ENCODE data around the gene NFAM1. TPM values are rescaled to one million over a fixed set of nuclear protein-coding genes. Genes with fewer than 3 reads are reported as not detected.

Gene NFAM1
- total and polyA plus RNA-seq, 4 experiments from 2014 or later = 0.05 to 0.55 (median 0.29) TPM; not detected in 1

- H3K27me3 ChIP-seq (ENCODE audit: insufficient read depth, low read length) = no peaks in the 10 kb centered on the region
- no peaks in the 10 kb centered on the region for H3K4me1 ChIP-seq (ENCODE audit: insufficient read depth, low read length)
- CTCF ChIA-PET (ENCODE audit: partially characterized antibody) = no interaction called here
- no peak overlapping the region for H3K27ac ChIP-seq (ENCODE audit: low read depth, low read length)
- Mint-ChIP-seq H3K4me3 (no peak overlapping the region), H3K27ac (no peak overlapping the region), H3K36me3 (no peaks in the 10 kb centered on the region), H3K9me3 (peaks cover 0 to 2% (median 0%) of the 10 kb centered on the region in 8 donors), H3K4me1 (peaks cover 0 to 2% (median 0%) of the 10 kb centered on the region in 4 donors), H3K27me3 (peaks cover 9 to 13% of the 10 kb centered on the region in 2 donors)
- no peaks in the 10 kb centered on the region for H3K9me3 ChIP-seq (ENCODE audit: control insufficient read depth in 1 of 2, low read length in 2 of 2)
- H3K4me3 ChIP-seq (ENCODE audit: low read length in 2 of 2) = no peak overlapping the region
- DNase-seq = no peak
- intact Hi-C loops (cut with micrococcal nuclease) = no loop called here
- H3K36me3 ChIP-seq (ENCODE audit: insufficient read depth, low read length) = no peaks in the 10 kb centered on the region
- POLR2A ChIA-PET (ENCODE audit: partially characterized antibody) = no interaction called here
Measured at GRCh38 chr22:42425989-42426355, 6.2 kb downstream of the NFAM1 start.

DNA sequence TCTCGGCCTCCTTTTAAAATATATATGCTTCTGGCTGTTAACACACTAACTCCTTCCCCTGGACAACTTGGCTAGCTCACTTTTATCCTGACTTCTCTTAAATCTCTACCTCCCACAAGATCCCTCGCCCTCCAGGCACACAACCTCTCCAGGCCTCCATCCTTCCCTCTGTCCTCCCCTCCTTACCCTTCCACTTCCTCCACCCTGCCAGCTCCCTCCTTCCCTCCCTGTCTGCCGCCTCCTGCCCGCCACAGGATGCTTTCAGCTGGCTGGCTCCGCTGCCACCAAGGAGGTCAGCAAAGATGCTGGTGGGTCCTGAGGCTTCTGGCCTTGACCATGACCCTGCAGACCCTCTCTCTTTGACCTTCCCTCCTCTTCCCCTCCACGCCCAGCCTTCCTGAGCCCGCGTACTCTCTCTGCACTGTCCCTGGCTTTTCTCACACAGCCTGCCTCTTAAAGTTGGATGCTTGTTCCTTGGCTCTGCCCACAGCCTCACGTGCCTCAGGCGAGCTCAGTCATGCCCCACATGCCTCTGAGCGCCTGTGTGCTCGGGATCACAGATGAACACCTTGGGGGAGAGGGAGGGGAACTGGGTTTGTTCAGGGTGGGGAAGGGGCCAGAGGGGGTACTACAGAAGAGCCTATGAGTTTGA is 6.7 kb downstream of the NFAM1 start:
- Histone ChIP-seq H3K27ac (ENCODE audit: low read depth, low read length) (no peak overlapping the region), H3K36me3 (ENCODE audit: insufficient read depth, low read length) (no peaks in the 10 kb centered on the region), H3K4me3 (ENCODE audit: low read length in 2 of 2) (no peak overlapping the region), H3K9me3 (ENCODE audit: control insufficient read depth in 1 of 2, low read length in 2 of 2) (no peaks in the 10 kb centered on the region), H3K27me3 (ENCODE audit: insufficient read depth, low read length) (no peaks in the 10 kb centered on the region), H3K4me1 (ENCODE audit: insufficient read depth, low read length) (no peaks in the 10 kb centered on the region)
- peaks cover 0 to 2% (median 0%) of the 10 kb centered on the region in 4 donors for H3K4me1 Mint-ChIP-seq
- no peak overlapping the region for H3K4me3 Mint-ChIP-seq
- POLR2A ChIA-PET (ENCODE audit: partially characterized antibody) = no interaction called here
- no peak overlapping the region for H3K27ac Mint-ChIP-seq
- DNase-seq = no peak
- CTCF ChIA-PET (ENCODE audit: partially characterized antibody) = no interaction called here
- peaks cover 0 to 2% (median 0%) of the 10 kb centered on the region in 8 donors for H3K9me3 Mint-ChIP-seq
- intact Hi-C loops (cut with micrococcal nuclease) = no loop called here
- H3K27me3 Mint-ChIP-seq = peaks cover 9 to 12% of the 10 kb centered on the region in 2 donors
- no peaks in the 10 kb centered on the region for H3K36me3 Mint-ChIP-seq

DNA sequence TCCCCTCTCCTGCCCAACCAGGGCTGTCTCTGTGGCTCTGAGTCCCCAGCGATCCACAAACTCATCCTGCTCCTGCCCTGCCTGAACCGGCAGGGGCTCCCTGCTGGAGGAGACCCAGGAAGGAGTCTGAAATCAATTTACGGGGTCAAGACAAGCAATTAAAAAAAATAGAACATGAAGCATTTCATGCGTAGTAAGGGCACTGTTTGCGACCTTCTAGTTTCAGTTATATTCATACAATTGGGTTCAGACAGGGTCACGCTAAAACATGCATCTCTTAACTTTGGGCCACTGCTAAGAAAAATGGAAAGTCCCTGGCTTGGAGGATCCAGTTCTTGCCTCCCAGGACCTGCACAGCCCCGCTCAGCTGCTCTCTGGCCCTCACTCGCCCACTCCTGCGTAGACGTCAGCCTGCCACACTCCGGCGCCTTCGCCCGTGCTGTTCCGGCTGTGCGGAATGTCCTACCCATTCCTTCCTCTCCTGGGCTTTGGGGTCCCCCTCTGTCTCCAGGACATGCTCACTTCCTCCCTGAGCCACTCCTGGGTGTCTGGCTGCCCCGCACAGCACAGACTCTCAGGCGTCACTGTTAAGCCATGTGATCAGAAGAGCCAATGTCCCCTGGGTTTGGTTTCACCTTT is 12.8 kb downstream of the NFAM1 start:
- ChIA-PET POLR2A (ENCODE audit: partially characterized antibody) (no interaction called here), CTCF (ENCODE audit: partially characterized antibody) (no interaction called here)
- Histone ChIP-seq H3K4me3 (ENCODE audit: low read length in 2 of 2) (no peak overlapping the region), H3K9me3 (ENCODE audit: control insufficient read depth in 1 of 2, low read length in 2 of 2) (no peaks in the 10 kb centered on the region), H3K4me1 (ENCODE audit: insufficient read depth, low read length) (no peaks in the 10 kb centered on the region), H3K36me3 (ENCODE audit: insufficient read depth, low read length) (no peaks in the 10 kb centered on the region), H3K27ac (ENCODE audit: low read depth, low read length) (no peak overlapping the region), H3K27me3 (ENCODE audit: insufficient read depth, low read length) (no peaks in the 10 kb centered on the region)
- no peak for DNase-seq
- Mint-ChIP-seq H3K27me3 (peaks cover 5 to 7% of the 10 kb centered on the region in 2 donors), H3K4me3 (no peak overlapping the region), H3K4me1 (peaks cover 0 to 9% (median under 1%) of the 10 kb centered on the region in 4 donors), H3K36me3 (no peaks in the 10 kb centered on the region), H3K9me3 (peaks cover 0 to 2% (median 0%) of the 10 kb centered on the region in 8 donors), H3K27ac (peak overlapping the region in 1 of 7 donors; percentile 53)
- intact Hi-C loops (cut with micrococcal nuclease) = no loop called here

DNA sequence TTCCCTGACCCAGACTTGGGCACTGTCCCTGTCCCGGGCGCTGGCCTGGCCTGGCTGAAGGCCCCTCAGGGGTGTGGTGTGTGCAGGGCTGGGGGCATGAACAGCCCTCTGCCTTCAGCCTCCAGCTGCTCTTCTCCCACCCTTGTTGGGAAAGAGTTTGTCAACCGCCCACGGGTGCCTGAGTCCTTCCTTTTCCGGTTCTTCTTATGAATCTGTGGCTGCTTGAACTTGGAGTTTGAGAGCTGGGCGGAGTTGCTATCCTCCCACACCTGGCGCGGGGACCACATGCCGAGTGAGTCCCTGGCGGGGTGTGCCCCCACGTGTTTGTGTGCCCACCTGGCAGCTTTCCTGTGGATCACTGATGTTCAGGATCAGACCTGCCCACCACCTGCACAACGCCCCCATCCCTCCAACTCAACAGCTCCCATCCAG is 13.4 kb downstream of the NFAM1 start:
- intact Hi-C loops (cut with micrococcal nuclease) = no loop called here
- Mint-ChIP-seq H3K9me3 (peaks cover 0 to 2% (median 0%) of the 10 kb centered on the region in 8 donors), H3K36me3 (no peaks in the 10 kb centered on the region), H3K4me1 (peaks cover 0 to 9% (median under 1%) of the 10 kb centered on the region in 4 donors), H3K4me3 (no peak overlapping the region), H3K27ac (peak overlapping the region in 1 of 7 donors; percentile 53), H3K27me3 (peaks cover 5 to 7% of the 10 kb centered on the region in 2 donors)
- H3K9me3 ChIP-seq (ENCODE audit: control insufficient read depth in 1 of 2, low read length in 2 of 2) = no peaks in the 10 kb centered on the region
- H3K4me3 ChIP-seq (ENCODE audit: low read length in 2 of 2) = no peak overlapping the region
- DNase-seq = no peak
- no peaks in the 10 kb centered on the region for H3K4me1 ChIP-seq (ENCODE audit: insufficient read depth, low read length)
- ChIA-PET POLR2A (ENCODE audit: partially characterized antibody) (no interaction called here), CTCF (ENCODE audit: partially characterized antibody) (no interaction called here)
- H3K36me3 ChIP-seq (ENCODE audit: insufficient read depth, low read length) = no peaks in the 10 kb centered on the region
- no peak overlapping the region for H3K27ac ChIP-seq (ENCODE audit: low read depth, low read length)
- no peaks in the 10 kb centered on the region for H3K27me3 ChIP-seq (ENCODE audit: insufficient read depth, low read length)

DNA sequence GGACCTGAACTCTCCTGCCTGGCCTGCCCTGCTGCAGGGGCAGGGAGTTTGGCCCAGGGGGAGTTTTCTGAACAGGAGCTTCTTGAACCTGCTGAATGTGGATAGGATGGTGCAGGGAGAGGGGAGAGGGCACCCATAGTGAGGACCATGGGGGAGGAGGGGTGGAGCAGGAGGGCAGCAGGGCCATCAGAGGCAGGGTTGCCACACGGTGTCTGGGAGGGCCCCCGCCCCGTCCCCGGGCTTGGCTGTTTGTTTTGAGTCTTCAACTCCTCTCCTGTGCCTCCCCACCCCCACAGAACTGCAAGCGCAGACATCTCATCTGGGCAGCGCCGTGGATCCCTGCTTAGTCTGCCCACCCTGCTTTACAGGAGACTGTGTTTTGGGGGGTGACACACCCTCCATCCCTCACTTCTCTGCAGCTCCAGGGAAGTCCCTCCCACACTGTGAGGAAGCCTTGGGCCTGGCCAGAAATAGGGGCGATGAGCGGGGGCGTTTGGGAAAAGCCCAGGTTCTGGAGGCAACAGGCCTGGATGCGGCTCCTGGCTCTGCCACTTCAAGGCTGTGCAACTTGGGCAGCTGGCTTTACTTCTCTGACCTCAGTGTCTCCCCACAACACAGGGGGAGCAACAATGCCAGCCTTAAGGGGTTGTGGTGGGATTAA is 14.4 kb downstream of the NFAM1 start:
- ChIA-PET CTCF (ENCODE audit: partially characterized antibody) (no interaction called here), POLR2A (ENCODE audit: partially characterized antibody) (no interaction called here)
- DNase-seq = no peak
- peaks cover 0 to 9% (median under 1%) of the 10 kb centered on the region in 4 donors for H3K4me1 Mint-ChIP-seq
- no peak overlapping the region for H3K4me3 Mint-ChIP-seq
- H3K36me3 Mint-ChIP-seq = no peaks in the 10 kb centered on the region
- Histone ChIP-seq H3K9me3 (ENCODE audit: control insufficient read depth in 1 of 2, low read length in 2 of 2) (no peaks in the 10 kb centered on the region), H3K36me3 (ENCODE audit: insufficient read depth, low read length) (no peaks in the 10 kb centered on the region), H3K4me1 (ENCODE audit: insufficient read depth, low read length) (no peaks in the 10 kb centered on the region), H3K27me3 (ENCODE audit: insufficient read depth, low read length) (no peaks in the 10 kb centered on the region), H3K27ac (ENCODE audit: low read depth, low read length) (no peak overlapping the region), H3K4me3 (ENCODE audit: low read length in 2 of 2) (no peak overlapping the region)
- H3K27me3 Mint-ChIP-seq = peaks cover 5 to 7% of the 10 kb centered on the region in 2 donors
- intact Hi-C loops (cut with micrococcal nuclease) = no loop called here
- no peaks in the 10 kb centered on the region for H3K9me3 Mint-ChIP-seq
- no peak overlapping the region for H3K27ac Mint-ChIP-seq

DNA sequence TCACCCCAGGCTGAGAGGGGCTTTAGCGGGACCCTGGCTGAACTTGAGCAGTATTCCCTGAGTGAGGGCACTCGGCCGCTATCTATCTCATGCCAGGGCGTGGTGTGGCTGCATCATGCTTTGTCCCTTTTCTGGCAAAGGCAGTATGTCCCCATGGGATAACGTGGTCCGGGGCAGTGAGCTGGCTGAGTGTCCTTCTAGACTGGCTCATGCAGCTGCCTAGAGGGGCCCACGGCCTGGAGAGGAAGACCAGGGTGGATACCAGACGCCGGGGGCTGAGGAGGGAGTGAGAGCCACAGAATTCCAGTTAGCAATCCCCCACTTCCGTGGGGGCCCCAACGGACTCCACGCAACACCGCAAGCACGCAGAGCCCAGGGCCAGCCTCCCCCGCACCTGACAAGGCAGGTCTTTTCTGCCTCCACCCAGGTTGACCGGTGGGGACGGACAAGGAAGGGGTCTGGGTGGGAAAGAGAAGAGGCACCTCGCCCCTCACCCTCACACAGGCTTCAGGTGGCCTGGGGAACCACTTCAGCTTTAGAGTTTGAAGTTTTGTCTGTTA is 15.5 kb downstream of the NFAM1 start:
- intact Hi-C loops (cut with micrococcal nuclease) = no loop called here
- ChIA-PET CTCF (ENCODE audit: partially characterized antibody) (no interaction called here), POLR2A (ENCODE audit: partially characterized antibody) (no interaction called here)

GRCh38 chr22:42414565-42415303 is 17.5 kb downstream of the NFAM1 start:
- no peaks in the 10 kb centered on the region for H3K9me3 Mint-ChIP-seq
- POLR2A ChIA-PET (ENCODE audit: partially characterized antibody) = no interaction called here
- H3K4me3 Mint-ChIP-seq = no peak overlapping the region
- Histone ChIP-seq H3K9me3 (ENCODE audit: control insufficient read depth in 1 of 2, low read length in 2 of 2) (no peaks in the 10 kb centered on the region), H3K27me3 (ENCODE audit: insufficient read depth, low read length) (no peaks in the 10 kb centered on the region), H3K36me3 (ENCODE audit: insufficient read depth, low read length) (no peaks in the 10 kb centered on the region), H3K4me1 (ENCODE audit: insufficient read depth, low read length) (no peaks in the 10 kb centered on the region), H3K4me3 (ENCODE audit: low read length in 2 of 2) (no peak overlapping the region), H3K27ac (ENCODE audit: low read depth, low read length) (no peak overlapping the region)
- H3K27me3 Mint-ChIP-seq = peaks cover 3 to 5% of the 10 kb centered on the region in 2 donors
- no peaks in the 10 kb centered on the region for H3K36me3 Mint-ChIP-seq
- intact Hi-C loops (cut with micrococcal nuclease) = no loop called here
- H3K4me1 Mint-ChIP-seq = peaks cover 0 to 9% (median 0%) of the 10 kb centered on the region in 4 donors
- no peak overlapping the region for H3K27ac Mint-ChIP-seq
- CTCF ChIA-PET (ENCODE audit: partially characterized antibody) = no interaction called here
- no peak for DNase-seq

More for the DNA sequence above, 15.5 kb downstream of the NFAM1 start:
- Histone ChIP-seq H3K4me1 (ENCODE audit: insufficient read depth, low read length) (no peaks in the 10 kb centered on the region), H3K9me3 (ENCODE audit: control insufficient read depth in 1 of 2, low read length in 2 of 2) (no peaks in the 10 kb centered on the region), H3K36me3 (ENCODE audit: insufficient read depth, low read length) (no peaks in the 10 kb centered on the region), H3K4me3 (ENCODE audit: low read length in 2 of 2) (no peak overlapping the region), H3K27ac (ENCODE audit: low read depth, low read length) (no peak overlapping the region), H3K27me3 (ENCODE audit: insufficient read depth, low read length) (no peaks in the 10 kb centered on the region)
- H3K4me3 Mint-ChIP-seq = no peak overlapping the region
- H3K4me1 Mint-ChIP-seq = peaks cover 0 to 9% (median under 1%) of the 10 kb centered on the region in 4 donors
- H3K27me3 Mint-ChIP-seq = peaks cover 5 to 7% of the 10 kb centered on the region in 2 donors
- no peaks in the 10 kb centered on the region for H3K36me3 Mint-ChIP-seq
- DNase-seq = no peak
- no peaks in the 10 kb centered on the region for H3K9me3 Mint-ChIP-seq
- H3K27ac Mint-ChIP-seq = no peak overlapping the region
